T-helper 1 cell treated with Interleukin-12 subunit alpha and Interleukin-12 subunit beta and Interleukin-4 antibody, amounts not matched to agents 30 μg/mL and 1 μg/mL, for 36 hours (primary cell): ENCODE measurements around the gene SEMA5B.

Experiments
- H3K27ac Mint-ChIP-seq: one replicate; pipeline ENCODE4 v1.8.0; 2021; ENCODE audit warnings: mild to moderate bottlenecking, mixed read lengths
- H3K27me3 Mint-ChIP-seq: one replicate; pipeline ENCODE4 v1.8.0; 2021; ENCODE audit warnings: low read depth, mixed read lengths
- H3K36me3 Mint-ChIP-seq: one replicate; pipeline ENCODE4 v1.8.0; 2021; ENCODE audit warnings: low read depth, mixed read lengths
- H3K4me1 Mint-ChIP-seq: one replicate; pipeline ENCODE4 v1.8.0; 2021; ENCODE audit warnings: low read depth, mixed read lengths
- H3K4me3 Mint-ChIP-seq: one replicate; pipeline ENCODE4 v1.8.0; 2021; ENCODE audit warnings: mild to moderate bottlenecking, moderate library complexity, mixed read lengths
- H3K9me3 Mint-ChIP-seq: one replicate; pipeline ENCODE4 v1.8.0; 2021; ENCODE audit warnings: mixed read lengths

The SEMA5B gene

DNA sequence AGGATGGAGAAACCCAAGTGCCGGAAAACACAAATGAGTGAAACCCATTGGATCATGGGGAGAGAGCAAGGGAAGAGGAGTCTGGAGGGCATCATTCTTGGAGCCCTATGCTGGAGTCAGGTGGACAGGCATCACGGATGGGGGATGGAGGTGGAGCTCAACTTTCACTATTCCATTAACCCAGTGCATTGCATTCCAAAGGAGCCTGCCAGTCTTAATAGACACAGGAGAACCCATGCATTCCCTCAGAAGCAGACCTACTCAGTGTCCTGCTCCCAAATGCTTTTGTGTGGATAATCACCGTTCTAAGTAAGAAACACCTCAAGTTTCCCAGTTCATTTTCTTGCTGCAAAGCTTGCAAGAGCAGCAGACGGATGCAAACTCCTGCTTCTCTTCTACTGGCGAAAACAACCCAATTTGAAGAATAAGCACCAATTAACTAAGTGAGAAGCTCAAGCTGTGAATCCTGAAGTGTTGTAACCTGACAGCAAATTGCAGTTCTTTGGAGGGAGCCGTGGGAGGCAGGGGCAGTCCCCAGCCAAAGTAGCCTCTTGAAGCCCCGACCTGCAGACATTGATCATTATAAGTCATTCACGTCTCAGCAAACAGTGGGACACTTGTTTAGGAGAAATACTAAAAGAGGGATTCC lies 25.3 kb downstream of the SEMA5B start:
- peaks cover 42% of the 10 kb centered on the region for H3K27me3 Mint-ChIP-seq
- H3K36me3 Mint-ChIP-seq = no peaks in the 10 kb centered on the region
- H3K27ac Mint-ChIP-seq = no peak overlapping the region
- no peak overlapping the region for H3K4me3 Mint-ChIP-seq
- H3K4me1 Mint-ChIP-seq = peaks cover 2% of the 10 kb centered on the region
- H3K9me3 Mint-ChIP-seq = no peaks in the 10 kb centered on the region

DNA sequence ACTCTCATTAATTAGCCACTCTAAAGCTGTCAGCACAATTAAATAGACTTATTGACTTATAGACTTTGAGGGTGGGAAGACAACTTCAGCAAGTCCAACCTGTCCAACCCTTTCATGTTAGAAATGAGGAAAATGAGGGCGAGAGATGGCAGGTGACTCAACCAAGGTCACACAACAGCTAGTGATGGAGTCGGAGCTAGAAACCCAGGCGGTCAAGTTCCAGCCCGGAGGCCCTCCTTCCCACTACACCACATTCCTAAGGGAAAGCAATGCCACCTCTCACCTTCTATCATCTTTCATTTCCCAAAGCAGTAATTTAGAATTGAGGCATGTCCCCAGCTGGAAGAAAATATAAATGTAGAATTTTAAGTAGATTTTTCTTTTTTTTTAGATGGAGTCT lies 28.7 kb downstream of the SEMA5B start:
- Mint-ChIP-seq H3K9me3 (no peaks in the 10 kb centered on the region), H3K27me3 (peaks cover 18% of the 10 kb centered on the region), H3K4me1 (peaks cover 2% of the 10 kb centered on the region), H3K4me3 (no peak overlapping the region), H3K36me3 (no peaks in the 10 kb centered on the region), H3K27ac (no peak overlapping the region)

DNA sequence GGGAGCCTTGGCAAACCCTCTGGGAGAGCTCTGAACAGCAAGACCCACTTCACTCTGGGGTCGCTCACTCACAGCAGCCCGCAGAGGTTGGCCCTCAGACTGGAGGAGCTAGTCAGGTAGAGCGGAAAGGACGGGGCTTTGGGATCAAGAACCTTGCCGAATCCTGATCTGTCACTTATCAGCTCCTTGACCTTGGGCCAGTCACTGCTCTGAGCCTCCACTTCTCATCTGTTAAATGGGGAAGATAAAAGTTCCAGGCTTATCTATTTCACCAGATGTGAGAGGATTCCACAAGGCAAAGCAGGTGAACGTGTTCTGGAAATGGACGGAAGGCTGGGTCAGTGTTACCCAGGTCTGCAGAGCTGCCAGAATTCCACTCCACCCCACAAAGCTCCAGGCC lies 29.4 kb downstream of the SEMA5B start:
- Mint-ChIP-seq H3K36me3 (no peaks in the 10 kb centered on the region), H3K9me3 (no peaks in the 10 kb centered on the region), H3K27ac (no peak overlapping the region), H3K27me3 (peaks cover 18% of the 10 kb centered on the region), H3K4me1 (peaks cover 2% of the 10 kb centered on the region), H3K4me3 (no peak overlapping the region)

DNA sequence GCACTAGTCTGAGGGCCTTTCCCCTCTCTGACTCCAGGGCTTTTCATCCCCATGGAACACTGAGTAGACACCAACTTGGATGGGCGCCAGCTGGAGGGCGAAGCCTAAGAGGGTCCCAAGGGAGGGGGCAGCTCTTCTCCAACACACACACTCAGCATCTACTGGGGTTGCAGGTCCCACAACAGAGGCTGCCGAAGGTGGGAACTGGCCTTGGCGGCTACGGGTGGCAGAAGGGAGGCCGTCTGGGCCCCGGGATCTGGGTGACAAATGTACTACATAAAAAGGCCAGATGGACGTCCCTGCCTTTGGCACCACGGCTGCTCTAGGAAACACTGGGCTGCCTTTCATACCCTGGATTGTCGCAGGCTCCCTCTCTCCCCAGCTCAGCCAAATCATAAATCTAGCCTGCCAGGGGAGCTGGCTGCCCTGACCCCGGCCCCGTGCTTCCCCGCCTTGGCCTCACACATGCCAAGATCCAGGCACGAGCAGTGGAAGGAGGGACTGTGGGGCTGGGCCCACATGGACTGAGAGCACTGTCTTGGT lies 31.5 kb downstream of the SEMA5B start:
- no peaks in the 10 kb centered on the region for H3K4me1 Mint-ChIP-seq
- H3K27me3 Mint-ChIP-seq = peaks cover 8% of the 10 kb centered on the region
- no peaks in the 10 kb centered on the region for H3K36me3 Mint-ChIP-seq

DNA sequence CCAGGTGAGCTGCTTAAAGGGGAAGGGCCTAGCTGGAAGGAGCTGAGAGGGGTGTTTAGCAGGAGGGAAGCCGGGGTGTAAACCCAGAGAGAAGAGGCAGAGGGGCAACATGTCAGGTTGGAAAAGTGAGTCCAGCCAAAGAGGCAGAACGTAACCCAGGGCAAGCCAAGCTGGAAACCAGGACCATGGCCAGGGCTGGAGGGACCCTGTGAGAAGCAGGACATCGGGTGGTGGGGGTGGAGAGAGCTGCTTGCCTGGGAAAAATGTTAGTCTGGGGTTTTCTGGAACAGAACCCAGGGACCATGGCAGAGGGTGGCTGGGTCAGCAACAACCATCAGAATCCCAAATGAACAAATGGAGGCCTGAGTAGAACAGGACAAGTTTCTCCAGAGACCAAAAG lies 32.6 kb downstream of the SEMA5B start:
- H3K36me3 Mint-ChIP-seq = no peaks in the 10 kb centered on the region
- H3K4me3 Mint-ChIP-seq = no peak overlapping the region
- H3K27ac Mint-ChIP-seq = no peak overlapping the region
- no peaks in the 10 kb centered on the region for H3K4me1 Mint-ChIP-seq
- H3K9me3 Mint-ChIP-seq = no peaks in the 10 kb centered on the region
- H3K27me3 Mint-ChIP-seq = peaks cover 8% of the 10 kb centered on the region

More for the DNA sequence above, 31.5 kb downstream of the SEMA5B start:
- Mint-ChIP-seq H3K27ac (no peak overlapping the region), H3K9me3 (no peaks in the 10 kb centered on the region), H3K4me3 (no peak overlapping the region)

DNA sequence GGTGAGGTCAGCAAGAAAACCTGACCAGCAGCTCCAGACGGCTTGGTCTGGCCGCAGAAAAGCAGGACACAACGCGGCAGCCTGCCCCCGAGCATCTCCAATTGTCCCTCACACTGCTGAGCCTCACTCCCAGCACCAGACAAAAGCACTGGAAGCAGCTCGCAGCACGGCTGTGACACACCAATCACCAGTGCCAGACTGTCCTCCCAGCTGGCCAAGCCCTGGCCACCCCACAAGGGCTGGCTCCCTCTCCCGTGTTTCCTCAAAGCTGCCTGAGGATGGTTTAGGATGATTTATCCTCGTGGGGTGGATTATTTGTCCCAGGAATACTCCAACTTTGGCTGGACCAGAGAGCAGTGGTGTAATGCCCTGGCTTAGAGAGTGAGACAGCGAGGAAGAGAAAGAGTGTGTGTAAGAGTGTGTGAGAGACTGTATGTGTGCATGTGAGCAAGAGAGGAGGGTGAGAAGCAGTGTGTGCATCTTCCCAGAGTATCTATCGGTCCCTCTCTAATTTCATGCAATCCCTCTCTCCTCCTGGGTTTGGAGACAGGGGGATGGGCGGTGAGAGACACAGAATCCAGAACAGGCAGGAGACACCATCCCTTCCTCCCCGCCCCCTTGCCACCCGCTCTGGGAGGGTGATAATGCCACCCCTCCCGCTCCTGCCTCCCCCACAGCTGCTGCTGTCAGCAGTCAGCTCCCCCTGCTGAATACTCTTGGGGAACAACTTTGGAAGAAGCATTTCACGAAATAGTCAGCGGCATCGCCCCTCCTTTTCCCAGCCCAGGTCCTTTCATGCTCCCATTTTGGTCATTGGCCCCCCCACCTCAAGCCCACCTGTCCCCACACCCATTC lies 34.2 kb downstream of the SEMA5B start:
- Mint-ChIP-seq H3K4me3 (no peak overlapping the region), H3K27ac (no peak overlapping the region), H3K36me3 (no peaks in the 10 kb centered on the region), H3K9me3 (no peaks in the 10 kb centered on the region), H3K27me3 (peaks cover 14% of the 10 kb centered on the region), H3K4me1 (no peaks in the 10 kb centered on the region)

DNA sequence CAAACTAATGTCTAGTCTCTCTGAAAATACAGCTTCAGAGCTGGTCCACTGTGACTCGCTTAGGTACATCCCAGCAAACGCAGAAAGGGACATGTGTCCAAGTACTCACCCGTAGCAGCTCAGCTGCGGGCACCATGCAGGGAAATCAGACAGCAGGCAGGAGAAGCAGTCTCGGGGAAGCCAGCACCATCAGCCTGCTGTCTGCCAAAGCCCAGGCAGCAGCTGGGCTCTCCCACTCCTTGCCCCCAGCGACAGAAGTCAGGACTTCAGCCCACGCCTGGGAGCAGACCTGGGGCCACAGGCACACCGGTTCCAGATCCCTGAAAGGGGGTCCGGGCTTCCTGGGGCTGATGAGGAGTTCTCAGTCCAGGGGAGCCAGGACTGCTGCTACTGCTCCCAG lies 34.9 kb downstream of the SEMA5B start:
- no peak overlapping the region for H3K4me3 Mint-ChIP-seq
- H3K9me3 Mint-ChIP-seq = no peaks in the 10 kb centered on the region
- no peaks in the 10 kb centered on the region for H3K4me1 Mint-ChIP-seq
- H3K27me3 Mint-ChIP-seq = peaks cover 20% of the 10 kb centered on the region
- no peak overlapping the region for H3K27ac Mint-ChIP-seq
- H3K36me3 Mint-ChIP-seq = no peaks in the 10 kb centered on the region

DNA sequence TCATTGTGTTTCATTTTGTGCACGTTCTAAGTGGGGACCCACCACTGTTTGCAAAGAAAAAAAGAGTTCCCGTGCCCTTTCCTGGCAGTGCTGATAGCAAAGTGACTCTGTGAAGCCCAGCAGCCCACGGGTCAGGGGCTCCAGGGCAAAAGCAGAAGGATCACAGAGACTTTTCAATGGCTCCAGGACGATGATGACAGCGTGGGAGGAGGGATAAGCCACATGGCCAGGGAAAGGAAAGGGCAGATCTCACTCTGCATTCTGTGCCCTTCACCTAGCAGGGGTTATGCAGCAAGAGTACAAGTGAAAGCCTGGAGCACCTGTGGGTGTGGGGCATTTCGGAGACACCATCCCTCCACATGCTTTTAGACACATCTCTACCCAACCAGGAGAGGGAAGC lies 35.4 kb downstream of the SEMA5B start:
- no peak overlapping the region for H3K4me3 Mint-ChIP-seq
- no peak overlapping the region for H3K27ac Mint-ChIP-seq
- H3K4me1 Mint-ChIP-seq = no peaks in the 10 kb centered on the region
- H3K36me3 Mint-ChIP-seq = no peaks in the 10 kb centered on the region
- H3K27me3 Mint-ChIP-seq = peaks cover 20% of the 10 kb centered on the region
- H3K9me3 Mint-ChIP-seq = no peaks in the 10 kb centered on the region

DNA sequence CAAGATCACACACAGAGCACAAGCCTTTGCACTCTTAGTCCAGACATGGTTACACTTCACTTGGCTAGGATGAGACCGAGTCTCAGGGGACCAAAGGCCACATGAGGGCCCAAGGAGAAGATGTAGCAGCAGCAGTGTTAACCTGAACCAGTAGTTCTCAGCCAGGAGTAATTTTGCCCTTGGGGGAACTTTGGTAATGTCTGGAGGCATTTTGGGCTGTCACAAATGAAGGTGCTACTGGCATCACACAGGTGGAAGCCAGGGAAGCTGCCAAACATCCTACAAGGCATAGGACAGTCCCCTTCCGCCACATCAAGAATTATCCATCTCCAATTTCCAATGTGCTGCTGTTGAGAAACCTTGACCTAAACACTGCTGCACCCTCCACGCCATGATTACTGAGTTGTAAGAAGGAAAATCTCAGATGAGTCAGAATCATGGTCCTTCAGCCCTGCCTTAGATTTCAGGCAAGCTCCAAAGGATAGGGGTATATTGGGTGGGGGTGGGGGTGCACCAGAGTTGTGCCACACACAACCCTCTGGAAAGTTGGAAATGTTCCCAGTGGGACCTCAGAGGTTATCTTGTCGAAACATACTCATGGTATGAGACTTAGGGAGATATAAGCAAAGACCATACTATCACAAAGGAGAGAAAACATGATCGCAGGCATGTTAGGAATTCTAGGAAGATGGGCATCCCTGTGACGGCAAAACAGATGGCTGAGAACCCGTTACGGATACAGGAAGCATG lies 36.2 kb downstream of the SEMA5B start:
- Mint-ChIP-seq H3K36me3 (no peaks in the 10 kb centered on the region), H3K4me3 (no peak overlapping the region), H3K4me1 (no peaks in the 10 kb centered on the region), H3K27ac (no peak overlapping the region), H3K27me3 (peaks cover 26% of the 10 kb centered on the region), H3K9me3 (no peaks in the 10 kb centered on the region)

DNA sequence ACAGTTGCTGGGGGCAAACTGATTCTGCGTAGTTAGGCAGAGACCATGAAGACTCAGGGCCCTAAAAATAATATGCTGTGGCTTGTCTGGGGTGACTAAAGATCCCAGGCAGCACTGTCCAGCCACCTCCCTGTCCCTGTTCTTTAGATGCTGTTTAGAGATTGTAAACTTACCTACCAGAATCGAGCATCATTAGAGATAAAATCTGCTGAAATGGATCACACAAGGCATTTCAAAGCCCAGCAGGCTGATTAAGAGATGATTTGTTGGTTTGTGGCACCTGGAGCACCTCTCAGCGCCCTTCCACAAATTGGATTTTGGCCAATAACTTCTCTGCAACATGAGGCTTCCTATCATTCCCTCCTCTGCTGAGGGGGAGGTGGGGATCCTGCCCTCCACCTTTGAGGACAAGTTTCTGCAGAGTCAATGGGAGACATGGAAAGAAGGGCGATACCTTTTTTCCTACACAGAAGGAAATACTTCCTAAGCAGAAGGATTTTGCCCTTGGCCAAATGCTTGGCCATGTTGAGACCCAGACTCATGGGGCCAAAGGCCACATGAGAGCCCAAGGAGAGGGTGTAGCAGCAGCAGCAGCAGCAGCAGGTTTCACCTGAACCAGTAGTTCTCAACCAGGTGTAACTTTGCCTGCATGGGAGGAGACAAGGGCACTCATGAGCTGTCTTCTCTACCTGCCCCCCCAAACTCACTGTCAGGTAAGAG lies 37.5 kb downstream of the SEMA5B start:
- Mint-ChIP-seq H3K4me3 (no peak overlapping the region), H3K36me3 (no peaks in the 10 kb centered on the region), H3K27ac (no peak overlapping the region), H3K27me3 (peaks cover 39% of the 10 kb centered on the region), H3K4me1 (no peaks in the 10 kb centered on the region), H3K9me3 (no peaks in the 10 kb centered on the region)

DNA sequence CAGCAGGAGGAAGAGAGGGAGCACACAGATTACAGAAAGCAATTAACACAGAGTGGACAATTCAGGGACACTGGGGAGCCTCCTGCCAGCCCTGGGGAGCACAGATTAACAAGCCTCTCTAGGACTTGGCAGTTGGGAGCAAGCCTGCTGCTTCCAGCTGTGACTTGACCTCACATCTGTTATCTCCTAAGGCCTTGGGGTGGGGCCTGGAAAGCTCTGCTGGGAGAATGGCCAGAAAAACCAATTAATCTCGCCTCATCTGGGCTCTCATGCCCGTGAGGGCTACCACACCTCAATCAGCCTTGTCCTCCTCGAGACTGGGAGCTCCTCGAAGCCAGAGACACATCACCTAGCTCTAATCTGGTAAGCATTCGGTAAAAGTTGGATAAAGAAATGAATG lies 39.1 kb downstream of the SEMA5B start:
- Mint-ChIP-seq H3K27me3 (peaks cover 42% of the 10 kb centered on the region), H3K9me3 (no peaks in the 10 kb centered on the region), H3K4me3 (no peak overlapping the region), H3K36me3 (no peaks in the 10 kb centered on the region), H3K27ac (no peak overlapping the region), H3K4me1 (no peaks in the 10 kb centered on the region)

DNA sequence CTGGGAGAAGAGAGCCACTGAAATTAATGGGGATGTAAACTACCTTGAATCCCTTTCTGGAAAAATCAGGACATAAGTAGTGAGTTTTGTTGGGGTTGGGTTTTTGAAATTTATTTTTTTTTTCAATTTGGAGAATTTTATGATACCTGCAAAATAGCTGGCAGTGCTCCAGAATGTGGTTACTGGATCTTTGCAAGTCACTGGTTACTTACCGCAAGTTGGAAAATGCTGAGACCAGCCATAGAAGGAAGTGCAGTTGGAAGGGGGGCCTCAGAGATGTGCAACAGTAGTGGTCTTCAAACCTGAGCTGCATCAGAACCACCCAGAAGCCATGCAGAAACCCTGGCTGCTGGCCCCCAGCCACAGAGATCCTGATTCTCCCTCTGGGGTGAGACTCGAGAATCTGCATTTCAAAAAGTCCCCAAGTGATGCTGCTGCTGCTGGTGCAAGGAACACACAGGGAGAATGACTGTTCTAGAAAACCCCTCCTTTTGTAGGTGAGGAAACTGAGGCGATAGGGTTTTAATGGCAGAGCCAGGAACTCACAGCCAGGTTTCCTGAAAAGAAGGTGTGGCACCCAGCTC lies 39.7 kb downstream of the SEMA5B start:
- Mint-ChIP-seq H3K4me1 (no peaks in the 10 kb centered on the region), H3K9me3 (no peaks in the 10 kb centered on the region), H3K36me3 (no peaks in the 10 kb centered on the region), H3K4me3 (no peak overlapping the region), H3K27ac (no peak overlapping the region), H3K27me3 (peaks cover 39% of the 10 kb centered on the region)

DNA sequence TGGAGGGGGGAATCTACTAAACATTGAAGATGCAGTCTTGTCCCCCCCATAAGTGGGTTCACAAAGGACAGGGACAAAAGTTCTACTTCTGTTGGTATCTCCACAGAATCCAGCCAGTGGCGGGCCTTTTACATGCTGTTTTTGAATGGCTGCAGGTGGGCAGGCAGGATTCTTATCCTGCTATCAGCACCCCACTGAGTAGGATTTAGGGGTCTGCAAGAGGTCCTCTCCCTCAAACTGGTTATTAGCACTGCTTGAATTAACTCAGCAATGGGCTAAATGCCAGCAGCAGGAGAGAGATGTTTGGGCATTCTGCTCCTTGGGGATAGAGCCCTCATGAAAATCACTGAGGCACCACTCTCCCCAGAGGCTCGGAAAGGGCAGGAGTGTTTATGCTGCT lies 40.3 kb downstream of the SEMA5B start:
- H3K27me3 Mint-ChIP-seq = peaks cover 41% of the 10 kb centered on the region
- H3K4me1 Mint-ChIP-seq = no peaks in the 10 kb centered on the region
- H3K4me3 Mint-ChIP-seq = no peak overlapping the region
- H3K36me3 Mint-ChIP-seq = no peaks in the 10 kb centered on the region
- no peaks in the 10 kb centered on the region for H3K9me3 Mint-ChIP-seq
- no peak overlapping the region for H3K27ac Mint-ChIP-seq

DNA sequence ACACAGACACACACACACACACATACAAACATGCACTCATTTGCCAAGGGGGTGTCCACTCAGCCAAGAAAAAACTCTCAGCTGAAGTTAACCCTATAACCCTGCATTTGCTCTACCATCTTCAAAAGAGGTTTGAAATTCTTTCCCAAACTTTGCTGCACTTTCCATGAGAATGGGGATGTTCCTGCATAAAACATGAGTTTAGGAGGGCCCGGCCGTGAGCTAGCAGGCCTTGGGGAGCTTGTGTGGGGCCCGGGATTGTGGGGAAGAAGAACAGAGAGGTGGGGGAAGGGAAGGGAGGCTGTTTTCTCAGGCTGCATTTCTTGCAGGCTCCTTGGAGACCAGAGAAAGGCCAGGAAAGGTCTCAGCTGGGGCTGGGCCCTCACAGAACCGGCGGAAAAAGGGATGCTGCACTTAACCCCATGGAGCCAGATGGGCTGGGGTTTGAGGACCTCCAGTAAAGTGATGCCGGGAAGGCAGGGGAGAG lies 40.8 kb downstream of the SEMA5B start:
- Mint-ChIP-seq H3K9me3 (no peaks in the 10 kb centered on the region), H3K27me3 (peaks cover 41% of the 10 kb centered on the region), H3K27ac (no peak overlapping the region), H3K4me3 (no peak overlapping the region), H3K4me1 (no peaks in the 10 kb centered on the region), H3K36me3 (no peaks in the 10 kb centered on the region)
